GM19452 (cell line): ENCODE measurements around the gene CNOT6.

ENCODE experiments used
- ATAC-seq: cut with Tn5 transposase; IDR thresholded peaks from one replicate; pipeline ENCODE4 v1.9.1; 2021; ENCODE audit not compliant: unreplicated experiment

Gene CNOT6

GRCh38 chr5:180558232-180558631, 64.1 kb downstream of the CNOT6 start:
- no peak for ATAC-seq

GRCh38 chr5:180563994-180564393, 69.8 kb downstream of the CNOT6 start:
- ATAC-seq: no peak

- ATAC-seq: no peak
Observed at GRCh38 chr5:180568914-180569313, 74.7 kb downstream of the CNOT6 start.

- ATAC-seq: no peak
Observed at GRCh38 chr5:180575571-180575970, 81.4 kb downstream of the CNOT6 start.

- no peak for ATAC-seq
Observed at GRCh38 chr5:180580681-180581080, 86.5 kb downstream of the CNOT6 start.

- ATAC-seq: no peak
Observed at GRCh38 chr5:180583738-180584137, 89.6 kb downstream of the CNOT6 start.

GRCh38 chr5:180586204-180586603, 92.0 kb downstream of the CNOT6 start:
- ATAC-seq: no peak

GRCh38 chr5:180586870-180587269, 92.7 kb downstream of the CNOT6 start:
- ATAC-seq: no peak

- ATAC-seq: no peak
Observed at GRCh38 chr5:180589771-180590542, 95.8 kb downstream of the CNOT6 start.

GRCh38 chr5:180590543-180591310, 96.5 kb downstream of the CNOT6 start:
- ATAC-seq: no peak

- no peak for ATAC-seq
Observed at GRCh38 chr5:180591311-180591887, 97.2 kb downstream of the CNOT6 start, which contains the start of gene SCGB3A1. TSS of gene SCGB3A1 (minus strand) at chr5:180591499. CDS start at chr5:180591462, 37 bp downstream.

- ATAC-seq: no peak
Observed at GRCh38 chr5:180592176-180592575, 98.0 kb downstream of the CNOT6 start.

GRCh38 chr5:180593446-180594206, 99.4 kb downstream of the CNOT6 start:
- no peak for ATAC-seq

GRCh38 chr5:180594311-180595045, 100.3 kb downstream of the CNOT6 start:
- no peak for ATAC-seq

- ATAC-seq: no peak
Observed at GRCh38 chr5:180595046-180595379, 100.8 kb downstream of the CNOT6 start.

GRCh38 chr5:180595381-180596114, 101.4 kb downstream of the CNOT6 start:
- no peak for ATAC-seq

- ATAC-seq: no peak
Observed at GRCh38 chr5:180596115-180596667, 102.0 kb downstream of the CNOT6 start.

GRCh38 chr5:180596668-180597231, 102.6 kb downstream of the CNOT6 start:
- no peak for ATAC-seq

- no peak for ATAC-seq
Observed at GRCh38 chr5:180598316-180598701, 104.1 kb downstream of the CNOT6 start.
